ENCODE measurements around the gene UBAP1.
"Not testable (repeated sequence)": the region's sequence is repeated elsewhere in the genome, so short reads cannot be mapped to it uniquely, and the experiment has no call there.

UBAP1 gene

GRCh38 chr9:34187891-34188240 lies 9.0 kb downstream of the UBAP1 start:
- Mint-ChIP-seq H3K4me1 (peaks cover 10% of the 10 kb centered on the region), H3K4me3 (no peak overlapping the region), H3K27me3 (ENCODE audit: low read depth, poor library complexity) (no peaks in the 10 kb centered on the region), H3K27ac (no peak overlapping the region), H3K36me3 (ENCODE audit: low read depth) (peaks cover 19% of the 10 kb centered on the region), H3K9me3 (peaks cover under 1% of the 10 kb centered on the region)
- DNase-seq: no peak
- TF ChIP-seq CTCF (IDR thresholded peaks at IDR 0.05): no peak

- no peaks in the 10 kb centered on the region for H3K27me3 Mint-ChIP-seq (ENCODE audit: low read depth, poor library complexity)
- H3K4me1 Mint-ChIP-seq: peaks cover 10% of the 10 kb centered on the region
- peaks cover 23% of the 10 kb centered on the region for H3K36me3 Mint-ChIP-seq (ENCODE audit: low read depth)
- no peak for TF ChIP-seq CTCF (IDR thresholded peaks at IDR 0.05)
- peak overlapping the region; percentile 89 for H3K27ac Mint-ChIP-seq
- H3K4me3 Mint-ChIP-seq: no peak overlapping the region
- no peak for DNase-seq
- peaks cover 7% of the 10 kb centered on the region for H3K9me3 Mint-ChIP-seq
These were observed 12.4 kb downstream of the UBAP1 start for GRCh38 chr9:34190996-34191892.

GRCh38 chr9:34195143-34195542 lies 16.3 kb downstream of the UBAP1 start:
- Mint-ChIP-seq H3K27ac (no peak overlapping the region), H3K4me3 (no peak overlapping the region), H3K36me3 (ENCODE audit: low read depth) (peaks cover 40% of the 10 kb centered on the region), H3K9me3 (peaks cover 12% of the 10 kb centered on the region), H3K4me1 (peaks cover 22% of the 10 kb centered on the region), H3K27me3 (ENCODE audit: low read depth, poor library complexity) (no peaks in the 10 kb centered on the region)
- no peak for DNase-seq
- no peak for TF ChIP-seq CTCF (IDR thresholded peaks at IDR 0.05)

- Mint-ChIP-seq H3K36me3 (ENCODE audit: low read depth) (peaks cover 46% of the 10 kb centered on the region), H3K4me1 (peaks cover 12% of the 10 kb centered on the region), H3K9me3 (peaks cover 12% of the 10 kb centered on the region)
- not testable (repeated sequence) for H3K4me3 Mint-ChIP-seq; DNase-seq; H3K27ac Mint-ChIP-seq; H3K27me3 Mint-ChIP-seq (ENCODE audit: low read depth, poor library complexity)
These were observed 18.4 kb downstream of the UBAP1 start for GRCh38 chr9:34197286-34197685.

- no peak for DNase-seq
- Mint-ChIP-seq H3K9me3 (peaks cover 12% of the 10 kb centered on the region), H3K4me3 (no peak overlapping the region), H3K36me3 (ENCODE audit: low read depth) (peaks cover 46% of the 10 kb centered on the region), H3K27me3 (ENCODE audit: low read depth, poor library complexity) (no peaks in the 10 kb centered on the region), H3K4me1 (peaks cover 12% of the 10 kb centered on the region), H3K27ac (peak overlapping the region; percentile 59)
- no peak for TF ChIP-seq CTCF (IDR thresholded peaks at IDR 0.05)
These were observed 19.2 kb downstream of the UBAP1 start for GRCh38 chr9:34197756-34198711.

- Mint-ChIP-seq H3K27ac (peak overlapping the region; percentile 72), H3K4me3 (no peak overlapping the region)
- no peak for DNase-seq
These were observed 21.2 kb downstream of the UBAP1 start for GRCh38 chr9:34200092-34200491.

More at GRCh38 chr9:34200092-34200491, 21.2 kb downstream of the UBAP1 start:
- no peak for TF ChIP-seq CTCF (IDR thresholded peaks at IDR 0.05)
- Mint-ChIP-seq H3K9me3 (peaks cover 8% of the 10 kb centered on the region), H3K27me3 (ENCODE audit: low read depth, poor library complexity) (no peaks in the 10 kb centered on the region), H3K36me3 (ENCODE audit: low read depth) (peaks cover 35% of the 10 kb centered on the region), H3K4me1 (peaks cover 20% of the 10 kb centered on the region)

Data from nephron progenitor cell (in vitro differentiated cells).